ENCODE data around the gene CSAG1. TPM values are rescaled to one million over a fixed set of nuclear protein-coding genes. Genes with fewer than 3 reads are reported as not detected.
A peak's percentile ranks its signal among the peaks of the same experiment; 100 is the strongest.
"Not testable (repeated sequence)": the region's sequence is repeated elsewhere in the genome, so short reads cannot be mapped to it uniquely, and the experiment has no call there.

Gene CSAG1
- not detected for total RNA-seq

- TF ChIP-seq CTCF (IDR thresholded peaks at IDR 0.05) (no peak), POLR2A (IDR thresholded peaks at IDR 0.05) (no peak)
- DNase-seq = peak in 1 of 3 donors; percentile 22
- Histone ChIP-seq H3K36me3 (no peaks in the 10 kb centered on the region), H3K4me1 (no peaks in the 10 kb centered on the region), H3K27me3 (no peaks in the 10 kb centered on the region), H3K9me3 (no peaks in the 10 kb centered on the region), H3K27ac (no peak within 1 kb of the TSS), H3K4me3 (no peak within 1 kb of the TSS)
Observed at GRCh38 chrX:152733261-152733975, at the start of gene CSAG1, which contains the start of gene MAGEA12. TSS of gene CSAG1 (minus strand) at chrX:152733721. CDS start at chrX:152732460, 1,261 bp downstream. TSS of gene MAGEA12 (plus strand) at chrX:152733757. CDS start at chrX:152736162, 2,405 bp downstream.

- not testable (repeated sequence) for H3K27me3 ChIP-seq, H3K9me3 ChIP-seq, H3K4me1 ChIP-seq, H3K36me3 ChIP-seq, H3K4me3 ChIP-seq, DNase-seq, H3K27ac ChIP-seq
Observed at GRCh38 chrX:152769549-152770289, 36.2 kb upstream of the CSAG1 start, which contains the start of gene MAGEA6. TSS of gene MAGEA6 (minus strand) at chrX:152769689. CDS start at chrX:152767650, 2,039 bp downstream.

GRCh38 chrX:152766562-152766961 is 33.0 kb upstream of the CSAG1 start:
- not testable (repeated sequence) for DNase-seq, H3K9me3 ChIP-seq, H3K36me3 ChIP-seq, H3K27me3 ChIP-seq, H3K4me3 ChIP-seq, H3K27ac ChIP-seq, H3K4me1 ChIP-seq

- not testable (repeated sequence) for H3K4me1 ChIP-seq, H3K4me3 ChIP-seq, H3K9me3 ChIP-seq, H3K27me3 ChIP-seq, H3K36me3 ChIP-seq, H3K27ac ChIP-seq, DNase-seq
Observed at GRCh38 chrX:152761582-152761981, 28.1 kb upstream of the CSAG1 start.

GRCh38 chrX:152759544-152759943 is 26.0 kb upstream of the CSAG1 start:
- H3K27ac ChIP-seq, DNase-seq, H3K36me3 ChIP-seq, H3K9me3 ChIP-seq, H3K27me3 ChIP-seq, H3K4me1 ChIP-seq, H3K4me3 ChIP-seq: not testable (repeated sequence)

GRCh38 chrX:152758918-152759317 is 25.4 kb upstream of the CSAG1 start, which contains the start of gene CSAG3:
TSS of gene CSAG3 (plus strand) at chrX:152759218.
- H3K4me3 ChIP-seq, H3K27me3 ChIP-seq, H3K4me1 ChIP-seq, H3K9me3 ChIP-seq, H3K27ac ChIP-seq, DNase-seq, H3K36me3 ChIP-seq: not testable (repeated sequence)

GRCh38 chrX:152754871-152755270 is 21.4 kb upstream of the CSAG1 start:
- not testable (repeated sequence) for DNase-seq, H3K4me1 ChIP-seq, H3K27ac ChIP-seq, H3K9me3 ChIP-seq, H3K27me3 ChIP-seq, H3K36me3 ChIP-seq, H3K4me3 ChIP-seq

GRCh38 chrX:152753686-152754650 is 20.4 kb upstream of the CSAG1 start, which contains the start of gene MAGEA2:
TSS of gene MAGEA2 (minus strand) at chrX:152753842. CDS start at chrX:152751363, 2,479 bp downstream.
- H3K9me3 ChIP-seq = not testable (repeated sequence)

GRCh38 chrX:152738560-152738959 is 5.0 kb upstream of the CSAG1 start:
- no peak overlapping the region for H3K27ac ChIP-seq
- H3K4me1 ChIP-seq = no peaks in the 10 kb centered on the region
- no peaks in the 10 kb centered on the region for H3K9me3 ChIP-seq
- no peaks in the 10 kb centered on the region for H3K27me3 ChIP-seq
- no peak overlapping the region for H3K4me3 ChIP-seq
- no peaks in the 10 kb centered on the region for H3K36me3 ChIP-seq
- no peak for TF ChIP-seq POLR2A (IDR thresholded peaks at IDR 0.05)
- no peak for TF ChIP-seq CTCF (IDR thresholded peaks at IDR 0.05)
- DNase-seq = no peak

More at GRCh38 chrX:152753686-152754650, 20.4 kb upstream of the CSAG1 start, which contains the start of gene MAGEA2:
- not testable (repeated sequence) for H3K27me3 ChIP-seq, DNase-seq, H3K4me1 ChIP-seq, H3K4me3 ChIP-seq, H3K27ac ChIP-seq, H3K36me3 ChIP-seq

- DNase-seq = peak in 1 of 3 donors; percentile 27
- not testable (repeated sequence) for H3K9me3 ChIP-seq, H3K27me3 ChIP-seq, H3K4me3 ChIP-seq, H3K4me1 ChIP-seq, H3K27ac ChIP-seq, H3K36me3 ChIP-seq
Observed at GRCh38 chrX:152736528-152736927, 3.0 kb upstream of the CSAG1 start.

Data from Peyer's patch (tissue), 4 donors.